ENCODE results near the gene ADGRD1.

- TF ChIP-seq TEAD4 (IDR thresholded peaks at IDR 0.05), result no peak
- no peak for TF ChIP-seq RAD21 (IDR thresholded peaks at IDR 0.05; ENCODE audit: low read depth)
- no peak for TF ChIP-seq TAF1 (IDR thresholded peaks at IDR 0.05; ENCODE audit: low read depth)
- TF ChIP-seq REST (IDR thresholded peaks at IDR 0.05; ENCODE audit: low read depth), result no peak
- no peak for TF ChIP-seq YY1 (IDR thresholded peaks at IDR 0.05; ENCODE audit: low read depth)
- no peak for TF ChIP-seq CREB1 (IDR thresholded peaks at IDR 0.05; ENCODE audit: low read depth)
- TF ChIP-seq FOXM1 (IDR thresholded peaks at IDR 0.05; ENCODE audit: borderline replicate concordance, low read depth), result no peak
- no peak for TF ChIP-seq EGR1 (IDR thresholded peaks at IDR 0.05)
- no peak for TF ChIP-seq EP300 (IDR thresholded peaks at IDR 0.05; ENCODE audit: borderline replicate concordance)
- TF ChIP-seq CEBPB (IDR thresholded peaks at IDR 0.05), result no peak
These were observed 123.4 kb downstream of the ADGRD1 start for GRCh38 chr12:131076791-131077747.
